Activated T-helper 2 cell treated with anti-CD3 and anti-CD28 coated beads, Interferon-gamma antibody, Interleukin-2, Interleukin-4, amounts not matched to agents 10 μg/mL and 5 μg/mL and 100 μg/mL, durations not matched to agents 14 hours and 24 hours and 36 hours (primary cell): ENCODE results near the gene LSMEM2. TPM values are rescaled to one million over a fixed set of nuclear protein-coding genes. Genes with fewer than 3 reads are reported as not detected.

ENCODE experiments used
- DNase-seq: peaks from one replicate; pipeline ENCODE4 v3.0.0; 2021; ENCODE audit warnings: low spot score
- H3K27ac Mint-ChIP-seq: one replicate; pipeline ENCODE4 v1.8.0; 2021; ENCODE audit warnings: mixed read lengths
- H3K27me3 Mint-ChIP-seq: one replicate; pipeline ENCODE4 v1.8.0; 2021; ENCODE audit warnings: low read depth, mixed read lengths
- H3K36me3 Mint-ChIP-seq: one replicate; pipeline ENCODE4 v1.8.0; 2021; ENCODE audit warnings: low read depth, mixed read lengths
- H3K4me1 Mint-ChIP-seq: one replicate; pipeline ENCODE4 v1.8.0; 2021; ENCODE audit warnings: low read depth, mixed read lengths
- H3K4me3 Mint-ChIP-seq: one replicate; pipeline ENCODE4 v1.8.0; 2021; ENCODE audit warnings: low read depth, mild to moderate bottlenecking, moderate library complexity, mixed read lengths
- H3K9me3 Mint-ChIP-seq: one replicate; pipeline ENCODE4 v1.8.0; 2021; ENCODE audit warnings: mixed read lengths
- intact Hi-C: fragments of 100-400 bp; cut with micrococcal nuclease; formaldehyde crosslinking; loops from one replicate; pipeline ENCODE4 v1.15.1; 2023
- total RNA-seq: library from RNA; stranded (reverse); gene quantifications from 2 replicates; pipeline ENCODE4 v1.2.3, GENCODE V29; 2022

The LSMEM2 gene
- total RNA-seq, 1 donor from 2014 or later: not detected

- intact Hi-C loops: loop anchor here (10.0 kb wide), 1 partner anchor 360 kb away; no protein-coding TSS in a partner anchor
- no peaks in the 10 kb centered on the region for H3K9me3 Mint-ChIP-seq
- H3K27me3 Mint-ChIP-seq: no peaks in the 10 kb centered on the region
- no peak overlapping the region for H3K4me3 Mint-ChIP-seq
- H3K27ac Mint-ChIP-seq: no peak overlapping the region
- no peak for DNase-seq
- H3K36me3 Mint-ChIP-seq: peaks cover 19% of the 10 kb centered on the region
- H3K4me1 Mint-ChIP-seq: peaks cover 14% of the 10 kb centered on the region
These were observed 15.9 kb downstream of the LSMEM2 start for GRCh38 chr3:50294492-50295403.

- peak overlapping the region; percentile 20 for H3K4me3 Mint-ChIP-seq
- intact Hi-C loops: loop anchor here (10.0 kb wide), 1 partner anchor 361 kb away; no protein-coding TSS in a partner anchor
- peaks cover 10% of the 10 kb centered on the region for H3K36me3 Mint-ChIP-seq
- peaks cover 23% of the 10 kb centered on the region for H3K4me1 Mint-ChIP-seq
- no peak for DNase-seq
- no peak overlapping the region for H3K27ac Mint-ChIP-seq
- H3K27me3 Mint-ChIP-seq: no peaks in the 10 kb centered on the region
- H3K9me3 Mint-ChIP-seq: no peaks in the 10 kb centered on the region
These were observed 16.9 kb downstream of the LSMEM2 start for GRCh38 chr3:50295553-50296431.

GRCh38 chr3:50296721-50297383 is 18.0 kb downstream of the LSMEM2 start:
- peak overlapping the region; percentile 98 for H3K4me3 Mint-ChIP-seq
- H3K27me3 Mint-ChIP-seq: no peaks in the 10 kb centered on the region
- no peaks in the 10 kb centered on the region for H3K9me3 Mint-ChIP-seq
- H3K36me3 Mint-ChIP-seq: peaks cover 3% of the 10 kb centered on the region
- DNase-seq: no peak
- intact Hi-C loops: loop anchor here (10.0 kb wide), 1 partner anchor 362 kb away; no protein-coding TSS in a partner anchor
- H3K4me1 Mint-ChIP-seq: peaks cover 23% of the 10 kb centered on the region
- no peak overlapping the region for H3K27ac Mint-ChIP-seq

DNA sequence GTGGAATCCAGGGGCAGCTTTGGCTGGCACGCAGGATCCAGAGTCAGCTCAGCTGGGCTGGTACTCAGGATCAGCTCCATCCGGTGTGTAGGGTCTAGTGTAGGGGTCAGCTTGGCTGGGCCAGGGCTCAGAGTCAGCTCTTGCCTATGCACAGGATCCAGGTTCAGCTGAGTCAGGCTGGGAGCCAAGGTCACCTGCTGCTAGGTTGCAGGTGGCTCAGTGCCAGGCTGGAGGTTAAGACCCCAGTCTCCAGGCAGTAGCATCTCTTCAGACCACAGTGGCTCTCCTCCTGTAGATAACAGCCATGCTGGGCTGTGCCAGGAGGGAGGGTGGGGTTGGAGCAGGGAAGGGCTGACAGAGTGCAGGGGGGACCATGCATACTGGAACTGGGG is 18.5 kb downstream of the LSMEM2 start:
- Mint-ChIP-seq H3K36me3 (peaks cover 3% of the 10 kb centered on the region), H3K4me3 (peak overlapping the region; percentile 98), H3K27me3 (no peaks in the 10 kb centered on the region), H3K9me3 (no peaks in the 10 kb centered on the region), H3K4me1 (peaks cover 23% of the 10 kb centered on the region), H3K27ac (no peak overlapping the region)
- intact Hi-C loops: loop anchor here (10.0 kb wide), 1 partner anchor 363 kb away; no protein-coding TSS in a partner anchor
- no peak for DNase-seq

GRCh38 chr3:50297896-50298725 is 19.2 kb downstream of the LSMEM2 start:
- peaks cover 3% of the 10 kb centered on the region for H3K36me3 Mint-ChIP-seq
- peaks cover 17% of the 10 kb centered on the region for H3K4me1 Mint-ChIP-seq
- no peaks in the 10 kb centered on the region for H3K27me3 Mint-ChIP-seq
- peak overlapping the region; percentile 98 for H3K4me3 Mint-ChIP-seq
- no peaks in the 10 kb centered on the region for H3K9me3 Mint-ChIP-seq
- no peak for DNase-seq
- intact Hi-C loops: loop anchor here (2.0 to 10.0 kb wide), 5 partner anchors 31 to 363 kb away; partner anchors contain the start of genes CYB561D2, GNAI2, NPRL2 and TUSC2
- peak overlapping the region; percentile 39 for H3K27ac Mint-ChIP-seq

GRCh38 chr3:50298836-50299637 is 20.1 kb downstream of the LSMEM2 start, which contains the start of the genes HYAL3 and NAA80:
Gene HYAL3 (minus strand): TSS chr3:50299405. CDS start chr3:50295602, 3,803 bp downstream.
Gene NAA80 (minus strand): TSS chr3:50299405. CDS start chr3:50297463, 1,942 bp downstream.
- H3K4me3 Mint-ChIP-seq: peak within 1 kb of the TSS; percentile 98
- intact Hi-C loops: loop anchor here (1.0 to 10.0 kb wide), 7 partner anchors 22 to 364 kb away; partner anchors contain the start of genes CYB561D2, GNAI2, NPRL2 and TUSC2
- H3K4me1 Mint-ChIP-seq: peaks cover 17% of the 10 kb centered on the region
- no peaks in the 10 kb centered on the region for H3K27me3 Mint-ChIP-seq
- peaks cover 3% of the 10 kb centered on the region for H3K36me3 Mint-ChIP-seq
- H3K27ac Mint-ChIP-seq: peak within 1 kb of the TSS; percentile 93
- DNase-seq: peak; percentile 99
- no peaks in the 10 kb centered on the region for H3K9me3 Mint-ChIP-seq

DNA sequence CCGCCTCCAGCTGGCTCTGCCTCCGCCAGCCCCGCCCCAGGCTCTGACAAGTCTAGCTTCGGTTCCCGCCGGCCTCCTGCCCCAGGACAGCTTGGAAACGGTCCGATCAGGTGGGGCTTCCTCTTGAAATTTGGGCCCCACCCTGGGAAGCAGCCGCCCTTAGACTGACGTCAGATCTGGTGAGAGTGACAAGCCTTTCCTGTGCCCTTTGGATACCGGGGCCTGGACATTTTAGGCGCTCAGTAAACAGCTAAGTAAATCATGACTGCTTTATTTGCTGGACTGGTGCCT is 20.7 kb downstream of the LSMEM2 start:
- Mint-ChIP-seq H3K4me1 (peaks cover 17% of the 10 kb centered on the region), H3K27ac (peak overlapping the region; percentile 93), H3K9me3 (no peaks in the 10 kb centered on the region), H3K4me3 (peak overlapping the region; percentile 98), H3K36me3 (peaks cover 3% of the 10 kb centered on the region), H3K27me3 (no peaks in the 10 kb centered on the region)
- no peak for DNase-seq
- intact Hi-C loops: loop anchor here (1.0 to 10.0 kb wide), 7 partner anchors 22 to 365 kb away; partner anchors contain the start of genes CYB561D2, GNAI2, NPRL2 and TUSC2

DNA sequence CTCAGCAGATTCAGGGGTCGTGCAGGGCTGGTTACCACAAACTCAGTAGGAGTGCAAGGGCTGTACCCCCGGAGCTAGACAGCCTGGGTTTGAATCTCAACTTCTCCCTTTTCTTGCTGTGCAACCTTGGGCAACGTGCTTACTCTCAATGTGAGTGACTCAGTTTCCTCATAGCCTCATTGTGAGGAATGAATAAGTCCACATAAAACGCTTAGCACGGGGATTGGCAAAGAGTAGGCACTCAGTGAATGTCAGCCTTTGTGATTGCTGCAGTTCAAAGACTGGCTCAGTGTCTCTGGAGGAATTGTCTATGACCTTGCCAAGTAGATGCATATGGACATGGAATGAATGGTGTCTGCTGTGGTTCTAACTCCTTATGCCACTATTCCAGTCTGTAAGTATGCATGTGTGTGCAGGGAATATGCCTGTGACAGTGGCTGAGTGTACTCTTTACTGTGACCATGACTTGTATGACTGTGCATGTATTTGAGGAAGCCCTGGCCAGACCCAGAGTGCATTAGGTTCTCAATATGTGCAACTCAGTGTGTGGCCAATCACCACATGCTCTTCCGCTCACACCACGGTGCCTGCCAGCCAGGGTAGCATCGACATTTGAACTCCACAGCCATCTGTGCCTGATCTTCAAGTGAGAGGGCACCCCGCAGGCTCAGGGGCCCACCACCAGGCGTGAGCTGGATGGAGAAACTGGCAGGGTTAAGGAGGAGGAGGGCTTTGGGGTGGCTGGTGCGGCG is 21.2 kb downstream of the LSMEM2 start:
- no peaks in the 10 kb centered on the region for H3K27me3 Mint-ChIP-seq
- peak overlapping the region; percentile 98 for H3K4me3 Mint-ChIP-seq
- DNase-seq: no peak
- peak overlapping the region; percentile 93 for H3K27ac Mint-ChIP-seq
- peaks cover 17% of the 10 kb centered on the region for H3K4me1 Mint-ChIP-seq
- no peaks in the 10 kb centered on the region for H3K9me3 Mint-ChIP-seq
- H3K36me3 Mint-ChIP-seq: peaks cover 3% of the 10 kb centered on the region
- intact Hi-C loops: loop anchor here (1.0 to 10.0 kb wide), 7 partner anchors 21 to 365 kb away; partner anchors contain the start of genes CYB561D2, GNAI2, NPRL2 and TUSC2

DNA sequence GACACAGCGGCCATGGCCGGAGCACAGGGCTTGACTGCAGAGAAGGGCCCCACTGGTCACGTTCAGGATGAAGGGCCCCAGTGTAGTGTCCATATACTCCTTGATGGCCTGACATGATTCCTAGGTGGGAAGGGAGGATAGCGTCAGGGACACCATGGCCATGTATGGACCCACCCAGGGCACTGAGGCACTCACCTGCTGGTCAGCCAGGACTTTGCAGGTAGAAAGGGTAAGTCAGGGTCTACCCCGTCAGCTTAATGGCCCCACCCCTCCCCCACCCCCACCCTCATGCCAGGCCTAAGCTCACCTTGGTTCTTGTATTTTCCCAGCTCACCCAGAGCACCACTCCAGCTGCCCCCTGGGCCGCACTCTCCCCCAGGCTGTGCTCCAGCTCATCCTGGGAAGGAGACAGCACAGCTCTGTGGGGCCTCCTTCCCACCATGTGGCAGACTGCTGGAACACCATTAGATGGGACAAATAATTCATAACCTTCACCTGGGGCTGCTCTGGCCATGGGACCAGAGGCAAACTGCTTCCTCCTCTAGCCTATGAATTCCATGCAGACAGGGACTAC is 21.9 kb downstream of the LSMEM2 start:
- H3K36me3 Mint-ChIP-seq: peaks cover 3% of the 10 kb centered on the region
- no peak for DNase-seq
- H3K27me3 Mint-ChIP-seq: no peaks in the 10 kb centered on the region
- peak overlapping the region; percentile 98 for H3K4me3 Mint-ChIP-seq
- peaks cover 17% of the 10 kb centered on the region for H3K4me1 Mint-ChIP-seq
- intact Hi-C loops: no loop called here
- peak overlapping the region; percentile 93 for H3K27ac Mint-ChIP-seq
- H3K9me3 Mint-ChIP-seq: no peaks in the 10 kb centered on the region
